ENCODE data around the gene CLDN2. TPM values are rescaled to one million over a fixed set of nuclear protein-coding genes. Genes with fewer than 3 reads are reported as not detected.

Gene CLDN2
- total and polyA plus RNA-seq, 2 of the 13 experiments (the other 11 are each of a cell fraction or from before 2014, with no cell fraction given), result 1.3 to 1.5 TPM

- H3K4me2 ChIP-seq (ENCODE audit: low read depth, low read length), result no peak overlapping the region
- ATAC-seq (no peak), FAIRE-seq (no peak), DNase-seq (ENCODE audit: low spot score) (no peak)
- H3K36me3 ChIP-seq (replicated peaks in 1 of 2; ENCODE audit: control insufficient read depth in 1 of 2, insufficient read depth in 2 of 2, low read length in 2 of 2), result no peaks in the 10 kb centered on the region; a peak in 2 of 5 replicates
- no peak overlapping the region for H3K9ac ChIP-seq (ENCODE audit: insufficient read depth, low read depth, low read length)
- no peak overlapping the region for H2AFZ ChIP-seq (ENCODE audit: low read length)
- H3K4me3 ChIP-seq (replicated peaks in 1 of 3; ENCODE audit: insufficient read depth in 1 of 3, low read depth in 2 of 3, low read length in 3 of 3), result no peak overlapping the region
- TF ChIP-seq NFE2L2 (IDR thresholded peaks at IDR 0.05; ENCODE audit: low read length), result no peak
- TF ChIP-seq POLR2AphosphoS2 (IDR thresholded peaks at IDR 0.05; ENCODE audit: low read depth, low read length), result no peak
- no peak for TF ChIP-seq MED13 (CRISPR knock-in tag; IDR thresholded peaks at IDR 0.05)
- no peak for TF ChIP-seq ZNF251 (CRISPR knock-in tag; IDR thresholded peaks at IDR 0.05)
- TF ChIP-seq ZNF329 (CRISPR knock-in tag; IDR thresholded peaks at IDR 0.05; ENCODE audit: low read depth), result no peak
- no peak for TF ChIP-seq HNRNPK (IDR thresholded peaks at IDR 0.05; ENCODE audit: low read depth, low read length, poor library complexity, severe bottlenecking)
- TF ChIP-seq NPAS2 (CRISPR knock-in tag; IDR thresholded peaks at IDR 0.05; ENCODE audit: borderline replicate concordance), result no peak
- TF ChIP-seq ZNF549 (CRISPR knock-in tag; IDR thresholded peaks at IDR 0.05), result no peak
- no peak for TF ChIP-seq KLF9 (CRISPR knock-in tag; IDR thresholded peaks at IDR 0.05; ENCODE audit: low read depth)
- TF ChIP-seq NR2C2 (CRISPR knock-in tag; IDR thresholded peaks at IDR 0.05; ENCODE audit: borderline replicate concordance), result no peak
- no peak for TF ChIP-seq ZSCAN22 (CRISPR knock-in tag; IDR thresholded peaks at IDR 0.05)
- no peak for TF ChIP-seq CHD2 (IDR thresholded peaks at IDR 0.05; ENCODE audit: low read depth, low read length)
- TF ChIP-seq ZNF414 (CRISPR knock-in tag; IDR thresholded peaks at IDR 0.05), result no peak
- TF ChIP-seq GPN1 (CRISPR knock-in tag; IDR thresholded peaks at IDR 0.05; ENCODE audit: borderline replicate concordance), result no peak
- TF ChIP-seq NR2F2 (IDR thresholded peaks at IDR 0.05; ENCODE audit: borderline replicate concordance, low read depth), result no peak
- CTCF ChIA-PET (ENCODE audit: low intra/inter-chr PET ratio, low total read pairs), result interaction anchor here (1.0 kb wide), 1 partner anchor 54 kb away, joined by 3 read pairs; no protein-coding TSS in a partner anchor
- intact Hi-C loops (cut with micrococcal nuclease; ENCODE audit: unreplicated experiment), result no loop called here
- no peak overlapping the region for H3K27ac ChIP-seq (ENCODE audit: extremely low read length, insufficient read depth, low read length)
- BruUV-seq (replicated peaks), result no TSS peak
- no peaks in the 10 kb centered on the region for H3K9me3 ChIP-seq (ENCODE audit: low read length)
- H4K20me1 ChIP-seq (ENCODE audit: insufficient read depth, low read length), result no peaks in the 10 kb centered on the region
- H3K79me2 ChIP-seq (ENCODE audit: insufficient read depth, low read length), result no peaks in the 10 kb centered on the region
- in situ Hi-C loops (cut with HindIII; ENCODE audit: extremely low pct_ligation_motif_present, low pct_unique_long_range_greater_than_20kb), result no loop called here
- no peaks in the 10 kb centered on the region for H3K27me3 ChIP-seq (ENCODE audit: control insufficient read depth in 1 of 2, insufficient read depth in 2 of 2, low read length in 2 of 2)
- POLR2A ChIA-PET, result no interaction called here
- H3K4me1 ChIP-seq (ENCODE audit: insufficient read depth, low read length), result peaks cover 66% of the 10 kb centered on the region
- WGBS (ENCODE audit: low lambda C conversion rate), result 94% methylated on average over 3 of the region's 3 CpGs
Measured at GRCh38 chrX:106952089-106952488, 31.9 kb downstream of the CLDN2 start.

Measured in HepG2 (cell line).